OCI-LY1 (cell line): ENCODE data around the gene MICAL1.

ENCODE experiments used
- H2AFZ ChIP-seq: fragments of 200-600 bp; sonication (generic), shearing (Covaris generic); 2 replicates; pipeline ENCODE4 v1.6.0; 2014; ENCODE audit warnings: antibody characterized with exemption, mild to moderate bottlenecking, low read length
- H3F3A ChIP-seq: fragments of 200-600 bp; sonication (generic), shearing (Covaris generic); 2 replicates; pipeline ENCODE4 v1.6.0; 2014; ENCODE audit warnings: mild to moderate bottlenecking, antibody characterized with exemption, low read length, moderate library complexity; ENCODE audit not compliant: insufficient read depth
- H3K27ac ChIP-seq: fragments of 200-600 bp; sonication (generic); 2 replicates; pipeline ENCODE4 v1.5.1; 2014; ENCODE audit warnings: low read length, mixed run types, mild to moderate bottlenecking, low read depth; ENCODE audit not compliant: poor library complexity, severe bottlenecking
- H3K27me3 ChIP-seq: fragments of 200-600 bp; sonication (generic); 2 replicates; pipeline ENCODE4 v1.6.0; 2014; ENCODE audit warnings: antibody characterized with exemption, mild to moderate bottlenecking, low read length, moderate library complexity; ENCODE audit not compliant: insufficient read depth
- H3K36me3 ChIP-seq: fragments of 200-600 bp; sonication (generic); 2 replicates; pipeline ENCODE4 v1.6.1; 2014; ENCODE audit warnings: mild to moderate bottlenecking, antibody characterized with exemption, low read length, moderate library complexity, mixed read lengths; ENCODE audit not compliant: insufficient read depth
- H3K4me1 ChIP-seq: fragments of 200-600 bp; sonication (generic); 2 replicates; pipeline ENCODE4 v1.5.1; 2014; ENCODE audit warnings: mild to moderate bottlenecking, low read length, moderate library complexity; ENCODE audit not compliant: insufficient read depth, severe bottlenecking
- H3K4me2 ChIP-seq: fragments of 200-600 bp; sonication (generic), shearing (Covaris generic); 2 replicates; pipeline ENCODE4 v1.6.1; 2014; ENCODE audit warnings: low read length
- H3K4me3 ChIP-seq: fragments of 200-600 bp; sonication (generic); 2 replicates; pipeline ENCODE4 v1.5.1; 2014; ENCODE audit warnings: low read length, low read depth, mild to moderate bottlenecking, mixed read lengths; ENCODE audit not compliant: poor library complexity, severe bottlenecking
- H3K79me2 ChIP-seq: fragments of 200-600 bp; shearing (Covaris generic); 2 replicates; pipeline ENCODE4 v1.6.1; 2016; ENCODE audit warnings: mixed run types, low read length, mixed read lengths; ENCODE audit not compliant: insufficient read depth
- H3K9ac ChIP-seq: fragments of 200-600 bp; sonication (generic), shearing (Covaris generic); 2 replicates; pipeline ENCODE4 v1.6.1; 2014; ENCODE audit warnings: mild to moderate bottlenecking, low read length, mixed read lengths
- H3K9me2 ChIP-seq: fragments of 200-600 bp; sonication (generic), shearing (Covaris generic); 2 replicates; pipeline ENCODE4 v1.6.1; 2014; ENCODE audit warnings: low read depth, mild to moderate bottlenecking, low read length, mixed read lengths
- H3K9me3 ChIP-seq: fragments of 200-600 bp; shearing (Covaris generic); 2 replicates; pipeline ENCODE4 v1.6.1; 2014; ENCODE audit warnings: low read length, mixed read lengths
- H4K20me1 ChIP-seq: fragments of 200-600 bp; sonication (generic), shearing (Covaris generic); 2 replicates; pipeline ENCODE4 v1.6.0; 2016; ENCODE audit warnings: mild to moderate bottlenecking, low read length; ENCODE audit not compliant: insufficient read depth
- CTCF ChIP-seq: fragments of 200-600 bp; sonication (generic), shearing (Covaris generic); IDR thresholded peaks from 2 replicates; pipeline ENCODE4 v1.5.1; 2017; ENCODE audit warnings: mild to moderate bottlenecking, antibody characterized with exemption, low read length, moderate library complexity, mixed read lengths
- EZH2 ChIP-seq: fragments of 200-600 bp; sonication (generic), shearing (Covaris generic); IDR thresholded peaks from 2 replicates; pipeline ENCODE4 v1.8.0; 2017; ENCODE audit warnings: borderline replicate concordance, mixed run types, mild to moderate bottlenecking, antibody characterized with exemption, low read length, moderate library complexity, mixed read lengths

Gene MICAL1

GRCh38 chr6:109477725-109478124, 22.2 kb upstream of the MICAL1 start:
- no peaks in the 10 kb centered on the region for H4K20me1 ChIP-seq
- H3K27me3 ChIP-seq, result no peaks in the 10 kb centered on the region
- peaks cover 86% of the 10 kb centered on the region for H3K36me3 ChIP-seq

DNA sequence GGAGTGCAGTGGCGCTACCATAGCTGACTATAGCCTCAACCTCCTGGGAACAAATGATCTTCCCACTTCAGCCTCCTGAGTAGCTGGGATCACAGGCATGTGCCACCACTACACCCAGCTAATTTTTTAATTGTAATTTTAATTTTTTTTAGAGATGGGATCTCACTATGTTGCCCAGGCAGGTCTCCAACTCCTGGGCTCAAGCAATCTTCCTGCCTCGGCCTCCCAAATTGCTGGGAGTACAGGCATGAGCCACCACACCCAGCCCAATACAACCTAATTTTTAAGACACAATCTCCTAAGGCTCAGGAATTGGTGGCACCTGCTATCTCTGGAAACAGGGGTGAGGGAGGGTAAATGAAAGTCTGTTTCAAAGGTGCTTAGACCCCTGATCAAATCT, 21.6 kb upstream of the MICAL1 start:
- no peaks in the 10 kb centered on the region for H3K9me3 ChIP-seq
- H3K4me3 ChIP-seq, result peak overlapping the region; percentile 95
- peak overlapping the region; percentile 64; the same call in 1 of the 2 replicates for H3K9ac ChIP-seq
- peaks cover 92% of the 10 kb centered on the region for H3K36me3 ChIP-seq
- H3K4me2 ChIP-seq, result peak overlapping the region; percentile 98
- no peaks in the 10 kb centered on the region for H3K9me2 ChIP-seq
- H4K20me1 ChIP-seq, result no peaks in the 10 kb centered on the region
- peaks cover 59% of the 10 kb centered on the region for H3K4me1 ChIP-seq
- no peaks in the 10 kb centered on the region for H3K27me3 ChIP-seq
- peak overlapping the region; percentile 80 for H3K27ac ChIP-seq
- H2AFZ ChIP-seq, result no peak overlapping the region
- H3K79me2 ChIP-seq, result peaks cover 59% of the 10 kb centered on the region
- no peak for TF ChIP-seq CTCF
- TF ChIP-seq EZH2, result no peak
- no peaks in the 10 kb centered on the region for H3F3A ChIP-seq

More at GRCh38 chr6:109477725-109478124, 22.2 kb upstream of the MICAL1 start:
- Histone ChIP-seq H3K27ac (peak overlapping the region; percentile 80), H3K79me2 (peaks cover 62% of the 10 kb centered on the region), H3K9ac (peak overlapping the region; percentile 64; the same call in 1 of the 2 replicates), H2AFZ (no peak overlapping the region), H3F3A (no peaks in the 10 kb centered on the region), H3K9me2 (no peaks in the 10 kb centered on the region), H3K4me1 (peaks cover 59% of the 10 kb centered on the region), H3K9me3 (no peaks in the 10 kb centered on the region), H3K4me3 (peak overlapping the region; percentile 95), H3K4me2 (peak overlapping the region; percentile 98)
- TF ChIP-seq CTCF (no peak), EZH2 (no peak)

DNA sequence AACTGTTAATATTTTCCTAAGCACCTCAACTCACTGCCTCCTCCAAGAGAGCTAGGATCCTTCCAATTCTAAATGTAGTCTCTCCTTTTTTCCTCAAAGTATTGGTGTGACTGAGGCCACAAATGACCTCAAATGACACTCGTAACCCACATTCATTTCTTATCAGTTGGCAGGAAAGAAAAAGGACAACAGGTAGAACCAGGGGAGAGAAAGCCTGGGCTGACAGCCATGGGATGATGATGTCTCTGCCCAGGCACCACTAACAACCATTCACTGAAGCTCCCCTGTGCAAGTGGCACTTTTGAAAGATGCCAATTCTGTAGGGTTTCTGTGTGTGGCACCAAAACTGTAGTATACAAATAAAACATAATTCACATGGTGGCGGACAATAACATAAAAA, 20.1 kb upstream of the MICAL1 start:
- Histone ChIP-seq H3K4me3 (no peak overlapping the region), H4K20me1 (no peaks in the 10 kb centered on the region), H3K4me1 (peaks cover 44% of the 10 kb centered on the region), H2AFZ (no peak overlapping the region), H3K27ac (no peak overlapping the region), H3K4me2 (no peak overlapping the region), H3K9me2 (no peaks in the 10 kb centered on the region), H3K9me3 (no peaks in the 10 kb centered on the region), H3K27me3 (no peaks in the 10 kb centered on the region), H3K79me2 (peaks cover 43% of the 10 kb centered on the region), H3K36me3 (peaks cover 93% of the 10 kb centered on the region), H3K9ac (no peak overlapping the region), H3F3A (no peaks in the 10 kb centered on the region)
- no peak for TF ChIP-seq EZH2
- no peak for TF ChIP-seq CTCF
